HepG2 (cell line): ENCODE results near the gene PERCC1. TPM values are rescaled to one million over a fixed set of nuclear protein-coding genes. Genes with fewer than 3 reads are reported as not detected.
A peak's percentile ranks its signal among the peaks of the same experiment; 100 is the strongest.

ENCODE experiments used
- ATM ChIP-seq: fragments of 450-650 bp; IDR thresholded peaks from 2 replicates; pipeline ENCODE4 v1.7.1; 2017; ENCODE audit warnings: mild to moderate bottlenecking, borderline replicate concordance
- KLF11 ChIP-seq: IDR thresholded peaks from 2 replicates; pipeline ENCODE4 v1.6.1; 2016; ENCODE audit warnings: missing compliant biosample characterization
- NFKB2 ChIP-seq: sonication (generic); formaldehyde crosslinking; IDR thresholded peaks from 2 replicates; pipeline ENCODE4 v1.4.0; 2020; ENCODE audit warnings: missing genetic modification reagents, borderline replicate concordance
- polyA plus RNA-seq, 8 experiments: library from polyadenylated mRNA; depleted of rRNA in 3 of 8; stranded (reverse) in 7 of 8; unstranded in 1 of 8; fragments of >200 nt; fragmentation: Illumina TruSeq in 4 of 8; extraction: Trizol in 4 of 8; gene quantifications; 2 replicates each; pipeline versions ENCODE4 v1.2.1 to v1.2.3, GENCODE V29; 2011 to 2016; ENCODE audit warnings: low read depth in 4 of 8, missing spikeins in 1 of 8, mixed read lengths in 1 of 8; ENCODE audit not compliant: insufficient read depth in 1 of 8
- total RNA-seq, 5 experiments: library from RNA; depleted of rRNA; stranded (reverse); fragments of >200 nt; fragmentation: Illumina TruSeq; extraction: Trizol; gene quantifications; 2 replicates each; pipeline ENCODE4 v1.2.3, GENCODE V29; 2016; ENCODE audit warnings: low read depth in 1 of 5
- TF ChIP-seq, protein P1 (sequence below), 2 experiments: fragments of 450-650 bp in 1 of 2; sonication (generic) in 1 of 2; formaldehyde crosslinking; IDR thresholded peaks; 2 replicates each; pipeline versions ENCODE4 v1.5.0 to v1.8.0; 2020 to 2022; ENCODE audit warnings: mild to moderate bottlenecking in 1 of 2, missing genetic modification reagents in 1 of 2
- TF ChIP-seq, protein P2 (sequence below): sonication (generic); formaldehyde crosslinking; IDR thresholded peaks from 2 replicates; pipeline ENCODE4 v1.5.1; 2020; ENCODE audit warnings: missing genetic modification reagents, mild to moderate bottlenecking, borderline replicate concordance
- TF ChIP-seq, protein P3 (sequence below): sonication (generic); formaldehyde crosslinking; IDR thresholded peaks from 2 replicates; pipeline ENCODE4 v1.8.1; 2023; ENCODE audit warnings: missing genetic modification reagents, inconsistent platforms, borderline replicate concordance
- TF ChIP-seq, protein P4 (sequence below), 2 experiments: fragments of 450-650 bp in 1 of 2; sonication (generic) in 1 of 2; formaldehyde crosslinking in 1 of 2; IDR thresholded peaks; 2 replicates each; pipeline versions ENCODE4 v1.6.1 to v1.8.0; 2016 to 2022; ENCODE audit warnings: antibody characterized with exemption in 1 of 2, mild to moderate bottlenecking in 1 of 2, missing genetic modification reagents in 1 of 2
- TF ChIP-seq, protein P5 (sequence below): sonication (generic); formaldehyde crosslinking; IDR thresholded peaks from 2 replicates; pipeline ENCODE4 v1.5.0; 2020; ENCODE audit warnings: mild to moderate bottlenecking, missing genetic modification reagents, borderline replicate concordance

Gene PERCC1
- total and polyA plus RNA-seq, 2 of the 13 experiments (the other 11 are each of a cell fraction or from before 2014, with no cell fraction given): 0.15 TPM; not detected in 1

DNA sequence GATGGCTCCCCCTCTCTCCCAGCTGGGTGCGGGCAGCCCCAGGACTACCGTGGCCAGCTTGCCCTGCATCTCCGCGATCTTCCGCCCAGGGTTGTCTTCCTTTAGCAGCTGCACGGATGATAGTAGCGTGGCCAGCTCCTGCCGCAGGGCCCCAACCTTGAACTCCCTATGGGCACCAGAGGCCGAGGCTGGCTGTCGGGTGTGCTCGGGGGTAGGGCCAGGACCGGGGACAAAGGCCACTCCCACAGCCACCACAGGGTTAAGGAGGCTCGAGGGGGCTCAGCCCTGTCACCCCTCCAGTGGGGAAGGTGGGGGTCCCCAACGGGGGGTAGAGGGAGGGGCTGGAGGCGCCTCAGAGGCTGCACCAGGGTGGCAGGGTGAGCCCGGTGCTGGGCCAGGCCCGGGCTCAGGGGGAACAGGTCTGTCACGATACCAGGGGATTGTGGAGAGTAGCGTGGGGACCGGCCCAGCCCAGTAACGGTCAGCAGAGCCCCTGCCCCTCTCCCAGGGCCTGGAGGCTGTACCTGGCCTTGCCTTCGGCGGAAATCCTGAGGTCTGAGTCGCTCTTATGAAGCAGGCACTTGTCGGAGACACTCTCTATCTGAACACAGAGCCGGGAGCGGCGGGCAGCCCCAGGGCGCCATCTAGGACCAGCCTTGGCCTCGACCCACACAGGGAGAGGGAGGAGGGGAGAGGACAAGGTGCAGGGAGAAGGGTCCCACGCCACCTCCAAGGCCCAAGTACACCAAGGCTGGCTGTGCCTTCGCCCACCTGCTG, 5.2 kb downstream of the PERCC1 start (continued):
- TF ChIP-seq, protein P1, sequence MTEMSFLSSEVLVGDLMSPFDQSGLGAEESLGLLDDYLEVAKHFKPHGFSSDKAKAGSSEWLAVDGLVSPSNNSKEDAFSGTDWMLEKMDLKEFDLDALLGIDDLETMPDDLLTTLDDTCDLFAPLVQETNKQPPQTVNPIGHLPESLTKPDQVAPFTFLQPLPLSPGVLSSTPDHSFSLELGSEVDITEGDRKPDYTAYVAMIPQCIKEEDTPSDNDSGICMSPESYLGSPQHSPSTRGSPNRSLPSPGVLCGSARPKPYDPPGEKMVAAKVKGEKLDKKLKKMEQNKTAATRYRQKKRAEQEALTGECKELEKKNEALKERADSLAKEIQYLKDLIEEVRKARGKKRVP (CRISPR knock-in tag; IDR thresholded peaks at IDR 0.05): no peak
- TF ChIP-seq KLF11 (CRISPR knock-in tag): no peak
- TF ChIP-seq, protein P2, sequence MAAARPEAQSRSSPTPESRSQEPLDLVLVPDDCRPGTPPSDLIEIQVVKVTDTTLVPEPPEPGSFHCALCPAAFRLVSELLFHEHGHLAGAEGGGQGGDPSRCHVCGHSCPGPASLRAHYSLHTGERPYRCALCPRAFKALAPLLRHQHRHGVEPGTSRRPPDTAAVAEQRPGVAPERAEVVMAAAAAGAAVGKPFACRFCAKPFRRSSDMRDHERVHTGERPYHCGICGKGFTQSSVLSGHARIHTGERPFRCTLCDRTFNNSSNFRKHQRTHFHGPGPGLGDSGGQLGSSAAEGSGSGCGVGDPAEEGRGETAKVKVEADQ (CRISPR knock-in tag): no peak
- TF ChIP-seq NFKB2 (CRISPR knock-in tag): peak; percentile 45; the same call in 1 of the 2 replicates
- TF ChIP-seq, protein P3, sequence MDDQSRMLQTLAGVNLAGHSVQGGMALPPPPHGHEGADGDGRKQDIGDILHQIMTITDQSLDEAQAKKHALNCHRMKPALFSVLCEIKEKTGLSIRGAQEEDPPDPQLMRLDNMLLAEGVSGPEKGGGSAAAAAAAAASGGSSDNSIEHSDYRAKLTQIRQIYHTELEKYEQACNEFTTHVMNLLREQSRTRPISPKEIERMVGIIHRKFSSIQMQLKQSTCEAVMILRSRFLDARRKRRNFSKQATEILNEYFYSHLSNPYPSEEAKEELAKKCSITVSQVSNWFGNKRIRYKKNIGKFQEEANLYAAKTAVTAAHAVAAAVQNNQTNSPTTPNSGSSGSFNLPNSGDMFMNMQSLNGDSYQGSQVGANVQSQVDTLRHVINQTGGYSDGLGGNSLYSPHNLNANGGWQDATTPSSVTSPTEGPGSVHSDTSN: no peak
- TF ChIP-seq, protein P4, sequence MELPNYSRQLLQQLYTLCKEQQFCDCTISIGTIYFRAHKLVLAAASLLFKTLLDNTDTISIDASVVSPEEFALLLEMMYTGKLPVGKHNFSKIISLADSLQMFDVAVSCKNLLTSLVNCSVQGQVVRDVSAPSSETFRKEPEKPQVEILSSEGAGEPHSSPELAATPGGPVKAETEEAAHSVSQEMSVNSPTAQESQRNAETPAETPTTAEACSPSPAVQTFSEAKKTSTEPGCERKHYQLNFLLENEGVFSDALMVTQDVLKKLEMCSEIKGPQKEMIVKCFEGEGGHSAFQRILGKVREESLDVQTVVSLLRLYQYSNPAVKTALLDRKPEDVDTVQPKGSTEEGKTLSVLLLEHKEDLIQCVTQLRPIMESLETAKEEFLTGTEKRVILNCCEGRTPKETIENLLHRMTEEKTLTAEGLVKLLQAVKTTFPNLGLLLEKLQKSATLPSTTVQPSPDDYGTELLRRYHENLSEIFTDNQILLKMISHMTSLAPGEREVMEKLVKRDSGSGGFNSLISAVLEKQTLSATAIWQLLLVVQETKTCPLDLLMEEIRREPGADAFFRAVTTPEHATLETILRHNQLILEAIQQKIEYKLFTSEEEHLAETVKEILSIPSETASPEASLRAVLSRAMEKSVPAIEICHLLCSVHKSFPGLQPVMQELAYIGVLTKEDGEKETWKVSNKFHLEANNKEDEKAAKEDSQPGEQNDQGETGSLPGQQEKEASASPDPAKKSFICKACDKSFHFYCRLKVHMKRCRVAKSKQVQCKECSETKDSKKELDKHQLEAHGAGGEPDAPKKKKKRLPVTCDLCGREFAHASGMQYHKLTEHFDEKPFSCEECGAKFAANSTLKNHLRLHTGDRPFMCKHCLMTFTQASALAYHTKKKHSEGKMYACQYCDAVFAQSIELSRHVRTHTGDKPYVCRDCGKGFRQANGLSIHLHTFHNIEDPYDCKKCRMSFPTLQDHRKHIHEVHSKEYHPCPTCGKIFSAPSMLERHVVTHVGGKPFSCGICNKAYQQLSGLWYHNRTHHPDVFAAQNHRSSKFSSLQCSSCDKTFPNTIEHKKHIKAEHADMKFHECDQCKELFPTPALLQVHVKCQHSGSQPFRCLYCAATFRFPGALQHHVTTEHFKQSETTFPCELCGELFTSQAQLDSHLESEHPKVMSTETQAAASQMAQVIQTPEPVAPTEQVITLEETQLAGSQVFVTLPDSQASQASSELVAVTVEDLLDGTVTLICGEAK (IDR thresholded peaks at IDR 0.05): no peak
- TF ChIP-seq, protein P4 (CRISPR knock-in tag; IDR thresholded peaks at IDR 0.05): peak; percentile 24; the same call in 1 of the 2 replicates
- TF ChIP-seq, protein P5, sequence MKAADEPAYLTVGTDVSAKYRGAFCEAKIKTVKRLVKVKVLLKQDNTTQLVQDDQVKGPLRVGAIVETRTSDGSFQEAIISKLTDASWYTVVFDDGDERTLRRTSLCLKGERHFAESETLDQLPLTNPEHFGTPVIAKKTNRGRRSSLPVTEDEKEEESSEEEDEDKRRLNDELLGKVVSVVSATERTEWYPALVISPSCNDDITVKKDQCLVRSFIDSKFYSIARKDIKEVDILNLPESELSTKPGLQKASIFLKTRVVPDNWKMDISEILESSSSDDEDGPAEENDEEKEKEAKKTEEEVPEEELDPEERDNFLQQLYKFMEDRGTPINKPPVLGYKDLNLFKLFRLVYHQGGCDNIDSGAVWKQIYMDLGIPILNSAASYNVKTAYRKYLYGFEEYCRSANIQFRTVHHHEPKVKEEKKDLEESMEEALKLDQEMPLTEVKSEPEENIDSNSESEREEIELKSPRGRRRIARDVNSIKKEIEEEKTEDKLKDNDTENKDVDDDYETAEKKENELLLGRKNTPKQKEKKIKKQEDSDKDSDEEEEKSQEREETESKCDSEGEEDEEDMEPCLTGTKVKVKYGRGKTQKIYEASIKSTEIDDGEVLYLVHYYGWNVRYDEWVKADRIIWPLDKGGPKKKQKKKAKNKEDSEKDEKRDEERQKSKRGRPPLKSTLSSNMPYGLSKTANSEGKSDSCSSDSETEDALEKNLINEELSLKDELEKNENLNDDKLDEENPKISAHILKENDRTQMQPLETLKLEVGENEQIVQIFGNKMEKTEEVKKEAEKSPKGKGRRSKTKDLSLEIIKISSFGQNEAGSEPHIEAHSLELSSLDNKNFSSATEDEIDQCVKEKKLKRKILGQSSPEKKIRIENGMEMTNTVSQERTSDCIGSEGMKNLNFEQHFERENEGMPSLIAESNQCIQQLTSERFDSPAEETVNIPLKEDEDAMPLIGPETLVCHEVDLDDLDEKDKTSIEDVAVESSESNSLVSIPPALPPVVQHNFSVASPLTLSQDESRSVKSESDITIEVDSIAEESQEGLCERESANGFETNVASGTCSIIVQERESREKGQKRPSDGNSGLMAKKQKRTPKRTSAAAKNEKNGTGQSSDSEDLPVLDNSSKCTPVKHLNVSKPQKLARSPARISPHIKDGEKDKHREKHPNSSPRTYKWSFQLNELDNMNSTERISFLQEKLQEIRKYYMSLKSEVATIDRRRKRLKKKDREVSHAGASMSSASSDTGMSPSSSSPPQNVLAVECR (CRISPR knock-in tag): peak; percentile 53; the same call in 1 of the 2 replicates
- TF ChIP-seq ATM: no peak
